ENCODE measurements around the gene ARHGEF25.
"Not testable (repeated sequence)": the region's sequence is repeated elsewhere in the genome, so short reads cannot be mapped to it uniquely, and the experiment has no call there.

ARHGEF25 gene

DNA sequence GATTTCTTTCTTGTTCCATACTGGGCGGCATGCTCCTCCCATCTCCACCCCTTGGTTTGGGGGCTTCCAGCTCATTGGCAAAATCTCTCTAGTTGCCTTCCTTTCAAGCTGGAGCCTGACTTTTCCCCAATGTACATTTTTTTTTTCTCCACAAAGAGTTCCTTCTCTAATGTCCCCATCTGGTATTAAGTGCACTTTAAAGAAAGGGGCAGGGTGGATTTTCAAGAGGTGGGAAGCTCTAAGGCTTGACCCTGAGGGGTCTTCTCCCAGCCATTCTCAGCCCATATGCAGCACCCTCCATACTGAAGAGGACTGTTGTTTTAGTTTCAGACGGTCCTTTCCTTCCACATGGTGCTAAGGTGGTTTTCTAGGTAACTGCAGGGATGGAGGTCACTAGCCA, 26.1 kb upstream of the ARHGEF25 start:
- TF ChIP-seq, protein P1, sequence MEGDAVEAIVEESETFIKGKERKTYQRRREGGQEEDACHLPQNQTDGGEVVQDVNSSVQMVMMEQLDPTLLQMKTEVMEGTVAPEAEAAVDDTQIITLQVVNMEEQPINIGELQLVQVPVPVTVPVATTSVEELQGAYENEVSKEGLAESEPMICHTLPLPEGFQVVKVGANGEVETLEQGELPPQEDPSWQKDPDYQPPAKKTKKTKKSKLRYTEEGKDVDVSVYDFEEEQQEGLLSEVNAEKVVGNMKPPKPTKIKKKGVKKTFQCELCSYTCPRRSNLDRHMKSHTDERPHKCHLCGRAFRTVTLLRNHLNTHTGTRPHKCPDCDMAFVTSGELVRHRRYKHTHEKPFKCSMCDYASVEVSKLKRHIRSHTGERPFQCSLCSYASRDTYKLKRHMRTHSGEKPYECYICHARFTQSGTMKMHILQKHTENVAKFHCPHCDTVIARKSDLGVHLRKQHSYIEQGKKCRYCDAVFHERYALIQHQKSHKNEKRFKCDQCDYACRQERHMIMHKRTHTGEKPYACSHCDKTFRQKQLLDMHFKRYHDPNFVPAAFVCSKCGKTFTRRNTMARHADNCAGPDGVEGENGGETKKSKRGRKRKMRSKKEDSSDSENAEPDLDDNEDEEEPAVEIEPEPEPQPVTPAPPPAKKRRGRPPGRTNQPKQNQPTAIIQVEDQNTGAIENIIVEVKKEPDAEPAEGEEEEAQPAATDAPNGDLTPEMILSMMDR (conservative IDR thresholded peaks at IDR 0.05; ENCODE audit: control insufficient read depth, insufficient read depth, low read depth, low read length): no peak
- no peak overlapping the region for H3K4me3 ChIP-seq (ENCODE audit: control insufficient read depth, low read depth, low read length)
- no peak for DNase-seq (ENCODE audit: low read depth)

DNA sequence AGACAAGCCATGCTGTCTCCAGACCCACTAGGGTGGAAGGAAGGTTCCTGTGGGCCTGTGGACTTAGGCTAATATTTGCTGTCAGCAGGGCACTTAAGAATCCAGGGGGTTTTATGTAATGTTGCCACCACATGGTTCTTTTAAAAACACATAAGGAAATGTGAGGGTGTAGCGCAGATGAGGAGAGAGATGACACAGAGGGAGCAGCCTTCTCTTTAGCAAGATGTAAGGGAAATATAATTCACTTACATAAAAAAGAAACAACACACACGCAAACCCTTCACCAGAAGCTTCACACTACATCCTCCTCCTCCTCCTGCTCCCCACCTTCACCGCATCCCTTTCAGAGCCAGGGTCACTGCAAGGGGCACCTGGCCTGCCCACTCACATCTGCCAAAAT, 25.1 kb upstream of the ARHGEF25 start:
- no peak overlapping the region for H3K4me3 ChIP-seq (ENCODE audit: control insufficient read depth, low read depth, low read length)
- TF ChIP-seq, protein P1 (conservative IDR thresholded peaks at IDR 0.05; ENCODE audit: control insufficient read depth, insufficient read depth, low read depth, low read length): no peak
- no peak for DNase-seq (ENCODE audit: low read depth)

DNA sequence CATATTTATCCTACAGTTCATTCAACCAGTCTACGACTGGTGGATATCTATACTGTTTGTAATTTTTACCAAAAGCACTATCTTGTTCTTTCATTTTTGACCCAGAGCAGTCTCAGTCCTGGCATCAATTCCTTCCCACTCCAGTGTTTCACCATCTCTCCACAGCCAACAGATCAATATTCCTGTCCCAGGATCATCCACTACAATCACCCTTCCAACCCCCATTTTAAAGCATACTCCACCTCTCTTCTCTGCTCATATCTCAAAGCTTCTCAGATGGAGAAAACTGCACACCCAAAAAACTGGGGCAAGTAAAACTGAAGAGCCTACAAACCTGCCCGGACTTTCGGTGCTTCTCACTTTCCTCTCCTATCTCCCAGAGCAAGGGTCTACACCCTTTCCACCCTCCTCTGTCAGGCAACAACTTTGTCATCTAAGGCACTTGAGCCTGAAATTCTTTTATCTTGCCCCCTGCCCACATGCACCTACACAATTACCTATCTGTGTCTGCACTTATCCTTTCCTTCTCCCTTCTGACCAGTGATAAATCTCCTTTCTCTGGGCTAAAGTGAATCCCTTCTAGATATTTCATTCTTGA, 24.3 kb upstream of the ARHGEF25 start:
- TF ChIP-seq, protein P1 (conservative IDR thresholded peaks at IDR 0.05; ENCODE audit: control insufficient read depth, insufficient read depth, low read depth, low read length): no peak
- DNase-seq (ENCODE audit: low read depth): no peak
- H3K4me3 ChIP-seq (ENCODE audit: control insufficient read depth, low read depth, low read length): no peak overlapping the region

DNA sequence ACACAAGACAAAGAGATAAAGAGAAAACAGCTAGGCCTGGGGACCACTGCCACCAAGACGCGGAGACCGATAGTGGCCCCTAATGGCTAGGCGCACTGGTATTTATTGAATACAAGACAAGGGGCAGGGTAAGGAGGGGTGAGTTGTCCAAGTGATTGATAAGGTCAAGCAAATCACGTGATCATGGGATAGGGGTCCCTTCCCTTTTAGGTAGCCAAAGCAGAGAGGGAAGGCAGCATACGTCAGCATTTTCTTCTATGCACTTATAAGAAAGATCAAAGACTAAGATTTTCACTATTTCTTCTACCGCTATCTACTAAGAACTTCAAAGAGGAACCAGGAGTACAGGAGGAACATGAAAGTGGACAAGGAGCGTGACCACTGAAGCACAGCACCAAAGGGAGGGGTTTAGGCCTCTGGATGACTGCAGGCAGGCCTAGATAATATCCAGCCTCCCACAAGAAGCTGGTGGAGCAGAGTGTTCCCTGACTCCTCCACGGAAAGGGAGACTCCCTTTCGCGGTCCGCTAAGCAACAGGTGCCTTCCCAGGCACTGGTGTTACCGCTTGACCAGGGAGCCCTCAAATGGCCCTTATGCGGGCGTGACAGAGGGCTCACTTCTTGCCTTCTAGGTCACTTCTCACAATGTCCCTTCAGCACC, 22.2 kb upstream of the ARHGEF25 start:
- H3K4me3 ChIP-seq (ENCODE audit: control insufficient read depth, low read depth, low read length); DNase-seq (ENCODE audit: low read depth): not testable (repeated sequence)

DNA sequence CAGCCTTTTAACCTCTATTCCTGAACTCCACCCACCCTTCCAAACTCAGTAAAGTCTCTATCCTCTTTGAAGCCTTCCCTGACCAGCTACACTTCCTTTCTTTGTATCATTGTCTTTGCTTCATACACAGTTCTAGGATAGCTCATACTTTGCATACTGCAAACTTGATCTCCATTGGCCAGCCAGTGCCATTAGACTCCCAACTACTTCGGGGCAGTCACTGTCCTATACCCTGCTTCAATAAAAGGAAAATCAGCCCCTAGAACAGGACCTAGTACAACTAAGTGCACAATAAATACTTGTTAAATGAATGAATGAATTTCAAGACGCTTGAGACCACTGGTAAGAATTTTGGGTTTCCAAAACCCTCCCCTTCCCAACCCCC, 20.8 kb upstream of the ARHGEF25 start:
- DNase-seq (ENCODE audit: low read depth): no peak
- H3K4me3 ChIP-seq (ENCODE audit: control insufficient read depth, low read depth, low read length): peak overlapping the region; percentile 71
- TF ChIP-seq, protein P1 (conservative IDR thresholded peaks at IDR 0.05; ENCODE audit: control insufficient read depth, insufficient read depth, low read depth, low read length): no peak

DNA sequence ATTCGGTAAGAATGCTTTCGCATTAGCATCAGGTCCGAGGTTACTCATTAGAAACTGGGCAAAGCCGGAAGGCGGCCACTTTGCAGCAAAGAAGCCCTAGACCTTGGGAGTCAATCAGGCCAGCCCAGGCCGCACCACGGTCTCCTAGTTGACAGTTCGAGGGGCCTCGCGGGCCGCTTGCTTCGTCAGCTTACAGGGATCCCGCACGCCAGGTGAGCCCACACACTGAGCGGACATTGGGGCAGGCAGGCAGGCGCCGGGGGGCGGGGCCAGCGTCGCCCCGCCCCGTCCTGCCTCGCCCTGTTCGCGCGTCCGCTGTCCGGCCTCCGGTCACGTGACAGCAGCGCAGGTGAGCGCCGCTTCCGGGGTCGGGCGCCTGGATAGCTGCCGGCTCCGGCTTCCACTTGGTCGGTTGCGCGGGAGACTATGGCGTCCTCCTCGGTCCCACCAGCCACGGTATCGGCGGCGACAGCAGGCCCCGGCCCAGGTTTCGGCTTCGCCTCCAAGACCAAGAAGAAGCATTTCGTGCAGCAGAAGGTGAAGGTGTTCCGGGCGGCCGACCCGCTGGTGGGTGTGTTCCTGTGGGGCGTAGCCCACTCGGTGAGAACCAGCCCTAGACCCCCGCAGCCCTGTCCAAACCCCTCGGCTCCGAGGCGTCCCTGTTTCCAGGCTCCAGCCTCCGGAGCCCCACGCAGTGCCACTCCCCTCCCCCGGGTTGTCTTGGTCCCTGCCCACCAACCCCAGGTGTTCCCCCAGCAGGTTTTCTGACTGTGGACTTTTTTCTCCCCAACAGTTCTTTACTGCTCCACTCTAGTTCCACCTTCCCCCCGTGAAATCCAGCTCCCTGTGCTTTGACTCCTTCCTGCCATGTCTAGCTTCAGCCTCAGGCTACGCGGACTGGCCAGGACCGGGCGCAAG, 20.1 kb upstream of the ARHGEF25 start, which contains the start of gene PIP4K2C:
PIP4K2C (plus strand) TSS at position 329 of the 918 bp plus-strand sequence; CDS start at position 427, 98 bp downstream.
- TF ChIP-seq, protein P1 (conservative IDR thresholded peaks at IDR 0.05; ENCODE audit: control insufficient read depth, insufficient read depth, low read depth, low read length): no peak
- DNase-seq (ENCODE audit: low read depth): peak; percentile 15
- peak within 1 kb of the TSS; percentile 71 for H3K4me3 ChIP-seq (ENCODE audit: control insufficient read depth, low read depth, low read length)

Data from fibroblast of mammary gland (primary cell).